Heart left ventricle (tissue), 13 donors: Measurements from ENCODE around the gene CDK6.

Source experiments
- CTCF ChIP-seq, 12 donors: fragments of 200-600 bp; sonication (generic) in 4 of 12; IDR thresholded peaks; one replicate each; pipeline versions ENCODE4 v1.5.0 to v1.8.0; 2018 to 2022; ENCODE audit warnings: antibody characterized with exemption in 12 of 12, mild to moderate bottlenecking in 5 of 12
- POLR2A ChIP-seq, 2 donors: fragments of 450-650 bp; IDR thresholded peaks; one replicate each; pipeline ENCODE4 v1.6.1; 2017; ENCODE audit warnings: antibody characterized with exemption in 2 of 2, mild to moderate bottlenecking in 2 of 2, moderate library complexity in 2 of 2
- donor health status: ischemic (EF 13 %, LVEDD 7.1; RV severe dilation, severe dysfunction).
- donor health status: DM: no; HTN: yes; CAD: no.
- donor health status: DM: no; HTN: no; CAD: no.
- donor health status: ischemic (EF 25% LVEDD 6.9; RV normal size, moderate dysfunction).
- donor health status: ischemic (EF 25% LVEDD 5.7; RV mildly dilated, moderate dysfunction).
- donor health status: ischemic (EF 35%, LVEDD 5.7; RV mildly dilated, moderate dysfunction).
- donor health status: nonischemic (EF 11% LVEDD 7.7; RV severe dilation, severe dysfunction).
- donor health status: DM: yes; HTN: yes; CAD: no.
- donor health status: PGD.
- donor health status: ischemic (EF 29% LVEDD 5.4; RV normal size, mild dysfunction).
- donor health status: nonischemic (EF 23%, LVEDD 6.1; RV moderate dilation, normal function).

GRCh38 chr7:92736870-92737269 is 99.5 kb downstream of the CDK6 start:
- no peak for TF ChIP-seq CTCF (IDR thresholded peaks at IDR 0.05)
- TF ChIP-seq POLR2A (IDR thresholded peaks at IDR 0.05) = no peak
